CD4-positive, CD25-positive, alpha-beta regulatory T cell (primary cell): ENCODE results near the gene RIBC2. TPM values are rescaled to one million over a fixed set of nuclear protein-coding genes. Genes with fewer than 3 reads are reported as not detected.

Experiments used
- ATAC-seq, 2 donors: fragments of 150-1000 bp; cut with Tn5 transposase; one replicate each; pipeline ENCODE4 v1.10.0; 2021; ENCODE audit warnings: low read depth in 2 of 2, moderate number of reproducible peaks in 2 of 2, moderate library complexity in 1 of 2
- DNase-seq, 3 donors: peaks; one replicate each; pipeline versions ENCODE4 v3.0.0 to v3.0.0-alpha.2; 2012 to 2022; ENCODE audit warnings: mixed read lengths in 1 of 3
- H3K27ac ChIP-seq: one replicate; pipeline ENCODE4 v1.7.0; 2013; ENCODE audit warnings: mild to moderate bottlenecking, low read length; ENCODE audit not compliant: insufficient read depth, poor library complexity, severe bottlenecking
- H3K27me3 ChIP-seq: one replicate; pipeline ENCODE4 v1.7.0; 2013; ENCODE audit warnings: low read length; ENCODE audit not compliant: control insufficient read depth, insufficient read depth
- H3K36me3 ChIP-seq: one replicate; pipeline ENCODE4 v1.7.0; 2013; ENCODE audit warnings: mild to moderate bottlenecking, low read length, moderate library complexity; ENCODE audit not compliant: control insufficient read depth, insufficient read depth
- H3K4me1 ChIP-seq: 2 replicates; pipeline ENCODE4 v1.7.0; 2013; ENCODE audit warnings: mild to moderate bottlenecking, low read length; ENCODE audit not compliant: insufficient read depth, control insufficient read depth, poor library complexity, severe bottlenecking
- H3K4me3 ChIP-seq: one replicate; pipeline ENCODE4 v1.7.0; 2013; ENCODE audit warnings: low read depth, mild to moderate bottlenecking, low read length, moderate library complexity
- H3K9me3 ChIP-seq, 2 experiments: 1 replicate in 1 of 2; 2 replicates in 1 of 2; pipeline ENCODE4 v1.7.0; 2013; ENCODE audit warnings: low read length in 2 of 2, mild to moderate bottlenecking in 1 of 2, moderate library complexity in 1 of 2; ENCODE audit not compliant: control insufficient read depth in 2 of 2
- H3K27ac Mint-ChIP-seq, 3 donors: one replicate each; pipeline ENCODE4 v1.8.0; 2020 to 2022; ENCODE audit warnings: mild to moderate bottlenecking in 3 of 3, mixed read lengths in 3 of 3, moderate library complexity in 2 of 3
- H3K27me3 Mint-ChIP-seq: one replicate; pipeline ENCODE4 v1.8.0; 2022; ENCODE audit warnings: mild to moderate bottlenecking, mixed read lengths
- H3K36me3 Mint-ChIP-seq: one replicate; pipeline ENCODE4 v1.8.0; 2020; ENCODE audit warnings: mixed read lengths
- H3K4me1 Mint-ChIP-seq, 4 donors: one replicate each; pipeline ENCODE4 v1.8.0; 2020 to 2022; ENCODE audit warnings: mixed read lengths in 4 of 4, mild to moderate bottlenecking in 1 of 4
- H3K4me3 Mint-ChIP-seq, 4 donors: one replicate each; pipeline ENCODE4 v1.8.0; 2020 to 2022; ENCODE audit warnings: mild to moderate bottlenecking in 4 of 4, mixed read lengths in 4 of 4, moderate library complexity in 3 of 4
- H3K9me3 Mint-ChIP-seq, 7 donors: one replicate each; pipeline ENCODE4 v1.8.0; 2020 to 2022; ENCODE audit warnings: mixed read lengths in 7 of 7, mild to moderate bottlenecking in 3 of 7, moderate library complexity in 2 of 7
- polyA plus RNA-seq, 4 donors: library from polyadenylated mRNA; unstranded; fragments of 300-500 nt; fragmentation: Illumina TruSeq; gene quantifications; one replicate each; pipeline ENCODE4 v1.2.3, GENCODE V29; 2021
- total RNA-seq: library from RNA; stranded (reverse); gene quantifications from one replicate; pipeline ENCODE4 v1.2.3, GENCODE V29; 2022

The RIBC2 gene
- total and polyA plus RNA-seq, 5 donors from 2014 or later: 0.15 to 0.67 TPM; not detected in 3

- Histone ChIP-seq H3K4me3 (no peak overlapping the region), H3K4me1 (no peaks in the 10 kb centered on the region), H3K9me3 (no peaks in the 10 kb centered on the region), H3K27me3 (no peaks in the 10 kb centered on the region), H3K36me3 (no peaks in the 10 kb centered on the region), H3K27ac (no peak overlapping the region)
- no peak for DNase-seq
- ATAC-seq: no peak
- Mint-ChIP-seq H3K4me3 (no peak overlapping the region), H3K36me3 (no peaks in the 10 kb centered on the region), H3K9me3 (no peaks in the 10 kb centered on the region), H3K4me1 (no peaks in the 10 kb centered on the region), H3K27ac (no peak overlapping the region), H3K27me3 (peaks cover 9% of the 10 kb centered on the region)
Measured at GRCh38 chr22:45450921-45451651, 37.6 kb downstream of the RIBC2 start.

GRCh38 chr22:45451972-45452371, 38.5 kb downstream of the RIBC2 start:
- peaks cover 9% of the 10 kb centered on the region for H3K27me3 Mint-ChIP-seq

GRCh38 chr22:45452565-45453379, 39.3 kb downstream of the RIBC2 start:
- Mint-ChIP-seq H3K4me1 (no peaks in the 10 kb centered on the region), H3K27ac (no peak overlapping the region)

More at GRCh38 chr22:45451972-45452371, 38.5 kb downstream of the RIBC2 start:
- Mint-ChIP-seq H3K27ac (peak overlapping the region in 1 of 3 donors; percentile 17), H3K9me3 (no peaks in the 10 kb centered on the region), H3K36me3 (no peaks in the 10 kb centered on the region), H3K4me1 (no peaks in the 10 kb centered on the region), H3K4me3 (no peak overlapping the region)
- Histone ChIP-seq H3K4me1 (no peaks in the 10 kb centered on the region), H3K9me3 (no peaks in the 10 kb centered on the region), H3K36me3 (no peaks in the 10 kb centered on the region), H3K4me3 (no peak overlapping the region), H3K27ac (no peak overlapping the region), H3K27me3 (no peaks in the 10 kb centered on the region)
- ATAC-seq: no peak
- no peak for DNase-seq

GRCh38 chr22:45453764-45454163, 40.3 kb downstream of the RIBC2 start:
- Histone ChIP-seq H3K36me3 (no peaks in the 10 kb centered on the region), H3K27me3 (no peaks in the 10 kb centered on the region), H3K4me3 (no peak overlapping the region), H3K9me3 (no peaks in the 10 kb centered on the region), H3K4me1 (no peaks in the 10 kb centered on the region), H3K27ac (no peak overlapping the region)
- H3K4me3 Mint-ChIP-seq: no peak overlapping the region
- H3K27me3 Mint-ChIP-seq: peaks cover 9% of the 10 kb centered on the region
- no peaks in the 10 kb centered on the region for H3K36me3 Mint-ChIP-seq
- no peak for DNase-seq
- H3K9me3 Mint-ChIP-seq: no peaks in the 10 kb centered on the region
- no peak overlapping the region for H3K27ac Mint-ChIP-seq
- H3K4me1 Mint-ChIP-seq: no peaks in the 10 kb centered on the region
- no peak for ATAC-seq

More at GRCh38 chr22:45452565-45453379, 39.3 kb downstream of the RIBC2 start:
- no peak overlapping the region for H3K27ac ChIP-seq
- DNase-seq (no peak), ATAC-seq (no peak)
- Mint-ChIP-seq H3K4me3 (no peak overlapping the region), H3K27me3 (peaks cover 9% of the 10 kb centered on the region), H3K36me3 (no peaks in the 10 kb centered on the region), H3K9me3 (no peaks in the 10 kb centered on the region)
- H3K36me3 ChIP-seq: no peaks in the 10 kb centered on the region
- H3K27me3 ChIP-seq: no peaks in the 10 kb centered on the region
- no peak overlapping the region for H3K4me3 ChIP-seq
- H3K4me1 ChIP-seq: no peaks in the 10 kb centered on the region
- no peaks in the 10 kb centered on the region for H3K9me3 ChIP-seq

- Mint-ChIP-seq H3K4me3 (no peak overlapping the region), H3K27ac (no peak overlapping the region), H3K4me1 (no peaks in the 10 kb centered on the region), H3K9me3 (no peaks in the 10 kb centered on the region), H3K36me3 (no peaks in the 10 kb centered on the region), H3K27me3 (peaks cover 9% of the 10 kb centered on the region)
- H3K36me3 ChIP-seq: no peaks in the 10 kb centered on the region
- no peak overlapping the region for H3K4me3 ChIP-seq
- H3K27ac ChIP-seq: no peak overlapping the region
- H3K9me3 ChIP-seq: no peaks in the 10 kb centered on the region
- no peaks in the 10 kb centered on the region for H3K27me3 ChIP-seq
- H3K4me1 ChIP-seq: no peaks in the 10 kb centered on the region
- ATAC-seq (no peak), DNase-seq (no peak)
Measured at GRCh38 chr22:45454275-45454674, 40.8 kb downstream of the RIBC2 start.

- Mint-ChIP-seq H3K36me3 (no peaks in the 10 kb centered on the region), H3K4me3 (no peak overlapping the region), H3K9me3 (no peaks in the 10 kb centered on the region), H3K27me3 (peaks cover 9% of the 10 kb centered on the region), H3K27ac (no peak overlapping the region), H3K4me1 (no peaks in the 10 kb centered on the region)
- no peak for DNase-seq
- no peak for ATAC-seq
- no peak overlapping the region for H3K4me3 ChIP-seq
- no peaks in the 10 kb centered on the region for H3K4me1 ChIP-seq
- no peaks in the 10 kb centered on the region for H3K9me3 ChIP-seq
- no peaks in the 10 kb centered on the region for H3K27me3 ChIP-seq
- no peaks in the 10 kb centered on the region for H3K36me3 ChIP-seq
- no peak overlapping the region for H3K27ac ChIP-seq
Measured at GRCh38 chr22:45455212-45455611, 41.7 kb downstream of the RIBC2 start.

GRCh38 chr22:45455621-45456020, 42.1 kb downstream of the RIBC2 start:
- Histone ChIP-seq H3K27me3 (no peaks in the 10 kb centered on the region), H3K36me3 (no peaks in the 10 kb centered on the region), H3K4me1 (no peaks in the 10 kb centered on the region), H3K9me3 (no peaks in the 10 kb centered on the region), H3K27ac (no peak overlapping the region), H3K4me3 (no peak overlapping the region)
- ATAC-seq: no peak
- no peaks in the 10 kb centered on the region for H3K36me3 Mint-ChIP-seq
- H3K9me3 Mint-ChIP-seq: no peaks in the 10 kb centered on the region
- H3K4me1 Mint-ChIP-seq: no peaks in the 10 kb centered on the region
- H3K4me3 Mint-ChIP-seq: no peak overlapping the region
- H3K27me3 Mint-ChIP-seq: peaks cover 9% of the 10 kb centered on the region
- no peak for DNase-seq
- H3K27ac Mint-ChIP-seq: no peak overlapping the region
